Measurements from ENCODE around the gene PRKRIP1.
"Not testable (repeated sequence)": the region's sequence is repeated elsewhere in the genome, so short reads cannot be mapped to it uniquely, and the experiment has no call there.

PRKRIP1 gene, protein sequence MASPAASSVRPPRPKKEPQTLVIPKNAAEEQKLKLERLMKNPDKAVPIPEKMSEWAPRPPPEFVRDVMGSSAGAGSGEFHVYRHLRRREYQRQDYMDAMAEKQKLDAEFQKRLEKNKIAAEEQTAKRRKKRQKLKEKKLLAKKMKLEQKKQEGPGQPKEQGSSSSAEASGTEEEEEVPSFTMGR

DNA sequence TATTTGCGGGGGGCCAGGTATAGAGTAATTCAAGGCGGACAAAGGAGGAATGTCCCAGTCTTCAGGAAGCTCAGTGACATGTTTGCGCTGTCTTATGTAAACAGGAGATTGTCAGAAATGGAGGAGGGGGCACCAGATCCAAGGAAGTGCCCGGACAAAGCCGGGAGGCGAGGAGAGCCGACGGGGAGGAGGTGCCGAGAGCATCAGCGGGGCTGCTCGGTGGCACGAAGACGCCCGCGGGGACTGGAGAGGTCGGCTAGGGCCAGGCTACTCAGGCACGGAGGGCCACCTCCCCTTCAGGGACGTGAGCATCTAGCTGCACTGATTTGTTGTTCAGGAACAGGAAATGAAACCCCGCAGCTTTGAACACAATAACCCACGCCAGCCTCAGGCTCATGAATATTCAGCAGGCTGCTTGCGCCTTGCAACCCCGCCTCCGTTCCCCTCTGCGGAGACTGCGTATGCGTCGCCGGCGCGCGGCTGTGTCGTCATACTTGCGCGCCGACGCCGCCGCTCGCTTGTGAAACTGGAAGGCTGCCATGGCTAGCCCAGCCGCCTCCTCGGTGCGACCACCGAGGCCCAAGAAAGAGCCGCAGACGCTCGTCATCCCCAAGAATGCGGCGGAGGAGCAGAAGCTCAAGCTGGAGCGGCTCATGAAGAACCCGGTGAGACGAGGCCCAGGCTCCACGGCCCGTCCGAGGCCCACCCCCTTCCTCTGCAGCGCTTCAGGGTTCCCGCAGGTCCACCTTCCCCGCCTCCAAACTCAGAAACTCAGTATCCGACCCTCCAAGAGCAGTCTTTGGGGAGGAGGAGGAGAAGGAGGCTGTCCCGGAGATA lies at the start of gene PRKRIP1:
Gene PRKRIP1, plus strand, starts transcription at position 491 of the 837 bp plus-strand sequence. Its CDS starts 49 bp downstream, at position 540.
- DNase-seq (ENCODE audit: low spot score) = peak; percentile 92

DNA sequence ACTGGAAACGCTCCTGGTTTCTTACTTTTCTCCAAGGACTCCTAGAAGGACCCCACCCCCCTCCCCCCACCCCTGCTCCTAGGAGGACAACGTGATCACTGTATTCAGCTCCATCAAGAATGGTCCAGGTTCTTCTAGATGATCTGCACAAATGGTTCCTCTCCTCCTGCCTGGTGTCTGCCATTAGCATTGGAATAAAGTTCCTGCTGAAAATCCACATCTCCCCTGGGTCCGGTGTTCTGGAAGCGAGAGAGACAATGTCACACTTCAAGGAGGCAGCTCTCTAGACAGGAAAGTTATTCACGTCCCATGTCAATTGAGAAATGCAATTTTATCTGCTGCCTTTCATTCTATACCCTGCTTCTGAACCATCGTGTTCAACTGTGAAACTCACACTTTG lies 49.2 kb upstream of the PRKRIP1 start:
- DNase-seq (ENCODE audit: low spot score) = not testable (repeated sequence)

DNA sequence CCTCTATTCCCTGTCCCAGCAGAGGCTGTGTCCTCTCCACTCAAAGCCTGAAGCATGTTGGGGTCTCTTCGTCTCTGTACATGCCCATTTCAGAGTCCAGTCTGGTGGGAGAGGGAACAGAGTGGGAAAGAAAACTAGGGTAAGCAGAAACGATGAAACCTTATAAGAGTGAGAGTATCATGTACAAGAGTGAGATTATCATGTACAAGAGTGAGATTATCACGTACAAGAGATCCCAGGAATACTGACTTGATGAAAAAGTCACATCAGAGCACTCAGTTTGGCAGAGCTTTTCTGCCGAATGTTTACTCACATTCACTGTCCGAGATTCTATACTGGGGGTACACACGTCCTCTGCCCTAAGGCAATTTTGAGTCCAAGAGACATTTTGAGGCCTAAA lies 39.8 kb upstream of the PRKRIP1 start, which contains the start of gene SPDYE6:
Gene SPDYE6, minus strand, starts transcription at position 101 of the 400 bp plus-strand sequence. CDS start 421 bp downstream, outside the sequence.
- not testable (repeated sequence) for DNase-seq (ENCODE audit: low spot score)

DNA sequence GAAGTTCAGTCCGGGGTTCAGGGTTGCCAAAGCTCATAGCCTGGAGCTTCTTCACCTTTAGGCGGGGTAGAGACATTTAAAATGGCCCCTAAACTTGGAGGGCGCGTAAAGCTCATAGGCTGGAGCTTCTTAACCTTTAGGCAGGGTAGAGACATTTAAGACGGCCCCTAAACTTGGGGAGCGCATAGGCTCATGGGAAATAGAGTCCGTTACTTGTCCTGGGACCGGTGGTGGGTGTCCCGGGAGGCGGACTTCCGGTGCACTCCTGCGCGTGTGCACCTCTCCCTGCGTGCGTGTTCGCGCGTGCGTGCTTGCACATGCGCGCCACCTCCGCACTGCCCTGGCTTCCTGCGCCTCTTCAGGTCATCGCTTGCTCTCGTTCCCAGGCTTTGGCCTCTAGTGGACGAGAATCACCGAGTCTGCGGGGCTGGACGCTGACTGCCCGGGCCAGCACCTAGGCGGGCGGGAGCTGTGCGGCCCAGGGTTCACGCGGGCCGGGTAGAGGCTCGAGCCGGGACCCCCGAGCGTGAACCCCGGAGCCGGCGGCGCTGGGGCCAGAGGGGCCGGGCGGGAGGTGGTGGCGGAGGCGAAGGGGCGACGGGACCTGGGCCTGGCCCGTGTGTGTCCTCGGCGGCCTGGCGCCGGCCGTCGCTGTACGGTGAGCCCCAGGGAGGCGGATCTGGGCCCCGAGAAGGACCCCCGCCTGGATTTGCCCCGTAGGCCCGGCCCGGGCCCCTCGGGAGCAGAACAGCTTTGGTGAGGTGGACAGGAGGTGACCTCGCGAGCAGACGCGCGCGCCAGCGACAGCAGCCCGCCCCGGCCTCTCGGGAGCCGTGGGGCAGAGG lies 32.4 kb upstream of the PRKRIP1 start:
- peak; percentile 96 for DNase-seq (ENCODE audit: low spot score)

DNA sequence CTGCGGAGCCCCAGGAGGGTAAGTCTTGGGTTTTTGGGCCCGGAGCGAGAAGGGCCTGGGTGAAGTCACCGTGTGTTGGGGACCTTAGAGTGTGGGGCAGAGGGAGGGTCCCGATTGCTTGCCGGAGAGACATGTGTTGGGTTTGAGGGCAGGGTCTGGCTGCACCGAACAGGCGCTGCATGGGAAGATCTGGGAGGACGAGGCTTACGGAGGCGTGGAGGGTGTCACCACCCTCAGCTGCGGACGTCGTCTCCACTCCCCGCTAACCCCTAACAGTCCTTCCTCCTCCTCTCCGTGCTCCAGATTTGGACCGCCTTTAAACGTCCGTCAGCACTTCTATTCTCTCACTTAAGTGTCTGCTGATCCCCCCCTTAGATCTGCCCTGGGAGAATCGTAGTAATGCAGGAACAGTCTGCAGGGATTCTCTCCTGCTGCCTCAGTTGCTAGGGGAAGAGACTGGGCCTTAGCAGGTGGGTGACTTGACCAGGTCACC lies 31.7 kb upstream of the PRKRIP1 start:
- not testable (repeated sequence) for DNase-seq (ENCODE audit: low spot score)

DNA sequence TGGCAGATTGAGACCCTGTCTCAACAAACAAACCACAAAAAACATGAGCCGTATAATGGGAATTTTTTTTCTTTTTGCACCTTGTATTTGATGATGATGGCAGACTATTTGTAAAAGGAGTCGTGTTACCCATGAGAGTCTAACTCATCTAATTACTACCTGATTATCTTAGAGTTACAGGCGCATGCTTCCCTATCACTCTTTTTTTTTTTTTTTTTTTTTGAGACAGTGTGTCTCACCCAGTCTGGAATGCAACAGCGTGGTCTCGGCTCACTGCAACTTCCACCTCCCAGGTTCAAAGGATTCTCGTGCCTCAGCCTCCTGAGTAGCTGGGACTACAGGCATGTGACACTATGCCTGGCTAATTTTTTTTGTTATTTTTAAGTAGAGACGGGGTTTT lies 30.8 kb upstream of the PRKRIP1 start:
- DNase-seq (ENCODE audit: low spot score) = not testable (repeated sequence)

DNA sequence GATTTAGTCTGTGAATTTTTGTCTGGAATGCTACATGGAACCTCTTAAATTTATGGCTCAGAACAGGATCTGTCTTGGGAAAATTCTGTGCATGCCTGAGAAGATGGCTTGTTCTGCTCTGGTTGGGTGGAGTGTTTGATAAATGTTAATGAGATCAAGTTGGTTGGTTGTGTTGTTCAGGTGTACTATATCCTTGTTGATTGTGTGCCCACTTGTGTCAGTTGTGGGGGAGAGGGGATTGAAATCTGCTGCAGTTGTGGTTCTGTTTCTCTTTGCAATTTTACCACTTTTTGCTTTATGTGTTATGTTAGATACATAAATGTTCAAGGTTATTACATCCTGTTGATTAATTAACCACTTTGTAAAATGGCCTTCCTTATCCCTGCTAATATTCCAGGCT lies 26.1 kb upstream of the PRKRIP1 start:
- not testable (repeated sequence) for DNase-seq (ENCODE audit: low spot score)

DNA sequence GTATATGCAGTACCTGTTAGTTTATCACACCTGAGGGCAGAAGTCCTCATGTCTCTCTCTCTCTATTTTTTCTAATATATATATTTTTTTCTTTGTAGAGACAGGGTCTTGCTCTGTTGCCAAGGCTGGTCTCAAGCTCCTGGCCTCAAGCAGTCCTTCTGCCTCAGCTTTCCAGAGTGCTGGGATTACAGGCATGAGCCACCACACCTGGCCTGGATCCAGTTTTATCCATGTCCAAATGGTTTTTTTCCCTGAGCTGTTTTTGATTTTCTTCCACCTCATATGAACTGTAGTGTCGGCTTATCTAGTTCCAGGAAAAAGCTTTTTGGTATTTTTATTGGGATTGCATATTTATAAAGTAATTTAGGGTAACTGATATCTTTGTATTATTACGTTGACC lies 23.4 kb upstream of the PRKRIP1 start:
- not testable (repeated sequence) for DNase-seq (ENCODE audit: low spot score)

DNA sequence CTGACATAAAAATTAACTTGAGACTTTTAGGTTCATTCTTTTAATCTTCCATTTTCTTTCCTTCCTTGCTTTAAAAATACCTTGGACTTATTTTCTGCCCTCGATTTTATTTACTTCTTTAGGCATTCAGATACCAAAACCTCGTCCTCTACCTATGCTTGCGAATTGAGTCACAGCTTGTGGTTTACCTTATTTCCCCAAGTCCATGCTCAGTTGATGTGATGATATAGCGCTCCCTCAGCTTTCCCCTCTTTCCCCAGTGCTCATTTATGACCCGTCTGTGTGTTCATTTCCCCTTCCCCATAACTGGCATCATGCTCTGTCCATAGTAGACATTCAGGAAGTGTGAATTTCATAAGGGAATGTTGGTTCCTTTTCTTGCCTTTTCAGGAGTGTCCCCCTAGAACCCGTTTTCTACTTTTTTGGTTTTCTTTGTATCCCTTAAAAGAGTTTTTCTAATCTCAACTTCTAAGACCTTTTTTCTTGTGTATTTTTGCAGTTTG lies 19.1 kb upstream of the PRKRIP1 start:
- DNase-seq (ENCODE audit: low spot score) = no peak

DNA sequence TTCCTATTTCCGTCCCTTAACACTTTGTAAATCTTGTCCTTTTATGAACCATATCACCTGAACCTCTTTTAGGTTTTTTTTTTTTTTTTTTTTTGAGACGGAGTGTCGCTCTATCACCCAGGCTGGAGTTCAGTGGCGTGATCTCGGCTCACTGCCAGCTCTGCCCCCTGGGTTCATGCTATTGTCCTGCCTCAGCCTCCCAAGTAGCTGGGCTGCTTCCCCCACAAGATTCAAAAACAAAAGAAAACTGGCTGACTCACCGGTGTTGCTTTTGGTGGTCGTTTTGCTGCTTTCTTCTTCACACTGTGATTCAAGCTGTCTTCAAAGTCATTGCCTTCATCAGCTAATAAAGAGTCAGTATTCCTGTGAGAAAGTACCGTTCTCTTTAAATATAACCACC lies 15.3 kb upstream of the PRKRIP1 start:
- DNase-seq (ENCODE audit: low spot score) = not testable (repeated sequence)

DNA sequence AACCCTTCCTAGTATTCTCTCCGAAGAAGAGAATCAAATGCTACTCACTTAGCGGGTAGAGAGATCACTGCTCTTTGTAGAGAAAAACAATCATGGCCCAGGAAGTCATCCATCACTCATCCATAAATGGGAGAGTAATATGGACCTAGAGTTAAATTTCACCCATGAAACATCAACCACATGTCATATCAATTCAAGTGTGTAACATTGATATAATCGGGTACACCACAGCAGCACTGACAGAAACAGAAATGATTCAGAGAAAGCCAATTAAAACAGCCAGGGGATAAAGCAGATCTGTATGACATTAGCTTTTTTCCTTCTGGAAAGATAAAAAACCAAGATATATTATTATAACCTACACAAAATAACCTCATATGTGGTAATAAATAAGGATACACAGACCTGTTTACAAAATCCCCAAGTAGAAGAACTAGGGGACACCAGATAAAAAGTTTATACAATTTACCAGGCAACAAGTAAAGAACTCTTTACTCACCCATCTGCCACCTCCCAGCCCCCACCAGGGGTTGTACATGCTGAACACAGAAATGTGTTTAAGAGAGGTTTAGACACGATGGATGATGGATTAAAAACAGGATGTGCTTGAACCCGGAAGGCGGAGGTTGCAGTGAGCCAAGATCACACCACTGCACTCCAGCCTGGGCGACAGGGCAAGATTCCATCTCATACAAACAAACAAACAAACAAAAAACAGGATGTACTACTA lies 14.3 kb upstream of the PRKRIP1 start:
- DNase-seq (ENCODE audit: low spot score) = not testable (repeated sequence)

DNA sequence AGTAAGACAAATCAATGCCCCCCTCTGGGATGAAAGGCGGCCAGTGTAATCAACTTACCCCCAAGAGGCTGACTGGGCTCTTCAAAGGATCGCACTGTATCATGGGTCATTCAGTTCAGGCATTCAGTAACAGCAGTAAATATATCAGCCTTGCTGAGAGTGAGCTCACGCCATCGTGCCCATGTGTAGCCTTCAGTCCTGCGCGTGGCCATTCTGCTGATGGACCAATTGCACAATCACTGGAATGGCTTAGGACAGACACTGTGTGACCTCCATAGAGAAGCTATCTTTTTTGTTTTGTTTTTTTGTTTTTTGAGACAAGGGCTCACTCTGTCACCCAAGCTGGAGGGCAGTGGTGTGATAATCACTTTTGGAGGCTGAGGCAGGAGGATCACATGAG lies 9.1 kb upstream of the PRKRIP1 start:
- DNase-seq (ENCODE audit: low spot score) = no peak

DNA sequence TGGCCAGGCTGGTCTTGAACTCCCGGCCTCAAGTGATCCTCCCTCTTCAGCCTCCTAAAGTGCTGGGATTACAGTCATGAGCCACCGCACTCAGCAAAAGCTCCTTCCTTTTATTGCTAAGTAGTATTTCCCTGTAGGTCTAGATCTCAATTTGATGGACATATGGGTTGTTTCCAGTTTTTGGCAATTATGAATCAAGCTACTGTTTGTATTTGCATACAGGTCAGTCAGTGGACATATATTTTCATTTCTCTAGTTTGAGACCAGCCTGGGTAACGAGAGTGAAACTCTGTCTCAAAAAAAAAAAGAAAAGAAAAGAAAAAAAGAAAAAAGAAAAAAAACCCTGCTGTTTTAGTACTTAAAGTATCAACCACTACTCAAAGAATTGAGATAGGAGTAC lies 6.4 kb upstream of the PRKRIP1 start:
- no peak for DNase-seq (ENCODE audit: low spot score)

DNA sequence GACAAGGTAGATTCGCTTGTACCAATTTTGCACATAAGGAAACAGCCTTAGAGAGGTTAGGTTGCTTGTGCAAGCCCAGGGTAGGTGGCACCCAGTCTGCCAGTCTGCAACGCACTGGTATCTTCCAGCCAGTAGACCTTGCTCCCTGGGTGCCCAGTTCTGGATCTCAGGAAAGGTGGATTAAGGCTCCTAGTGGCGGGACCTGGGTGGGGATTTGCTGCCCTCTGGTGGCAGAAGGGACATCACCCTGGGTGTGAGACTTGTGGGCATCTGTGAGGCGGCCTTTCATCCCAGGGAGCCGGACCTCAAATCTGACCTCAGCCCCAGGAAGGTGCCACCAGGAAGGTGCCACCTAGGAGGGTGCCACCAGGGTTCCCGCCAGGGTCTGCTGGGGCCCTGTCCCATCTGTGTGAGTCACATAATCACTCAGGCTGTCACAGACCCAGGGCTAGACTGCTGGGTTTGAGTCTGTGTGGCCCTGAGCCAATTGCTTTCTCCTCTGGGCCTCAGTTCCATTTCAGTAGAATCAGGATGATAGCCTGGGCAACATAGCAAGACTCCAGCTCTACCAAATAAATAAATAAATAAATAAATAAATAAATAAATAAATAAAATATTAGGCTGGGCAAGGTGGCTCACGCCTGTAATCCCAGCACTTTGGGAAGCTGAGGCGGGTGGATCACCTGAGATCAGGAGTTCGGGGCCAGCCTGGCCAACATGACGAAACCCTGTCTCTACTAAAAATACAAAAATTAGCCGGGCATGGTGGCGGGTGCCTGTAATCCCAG lies 5.3 kb upstream of the PRKRIP1 start:
- peak; percentile 85 for DNase-seq (ENCODE audit: low spot score)

DNA sequence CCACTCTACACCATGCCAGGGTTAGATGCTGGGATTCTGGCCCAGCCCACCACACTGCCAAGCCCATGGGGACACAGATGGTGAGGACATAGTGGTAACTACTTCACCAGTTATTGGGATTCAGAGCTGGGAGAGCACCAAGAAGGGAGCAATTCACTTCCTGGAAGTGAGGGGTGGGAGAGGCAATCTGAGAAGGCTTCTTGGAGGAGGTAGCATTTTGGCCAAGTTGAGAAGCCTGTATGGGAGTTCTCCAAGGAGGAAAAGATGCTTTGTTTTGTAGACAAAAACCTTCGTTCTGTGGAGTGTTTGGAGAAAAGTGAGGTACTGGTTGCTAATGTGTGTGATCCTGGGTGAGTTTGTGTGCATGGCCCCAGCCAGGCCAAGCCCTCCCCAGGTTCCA lies 3.8 kb upstream of the PRKRIP1 start:
- no peak for DNase-seq (ENCODE audit: low spot score)

DNA sequence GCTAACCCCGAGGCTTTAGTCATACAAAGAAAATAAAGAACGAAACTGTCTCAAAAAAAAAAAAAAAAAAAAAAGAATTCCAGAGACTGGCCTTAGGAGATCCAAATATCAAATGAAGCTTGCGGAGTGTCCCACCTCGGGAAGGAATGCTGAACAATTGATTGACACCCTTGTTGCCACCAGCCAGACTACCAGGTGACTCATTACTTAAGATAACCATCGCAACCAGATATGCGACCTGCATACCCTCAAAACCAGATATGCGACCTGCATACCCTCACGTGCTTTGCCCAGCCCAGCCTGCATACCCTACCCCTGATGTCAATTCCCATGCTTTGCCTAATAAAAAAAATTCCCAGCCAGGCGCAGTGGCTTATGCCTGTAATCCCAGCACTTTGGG lies 2.7 kb upstream of the PRKRIP1 start:
- no peak for DNase-seq (ENCODE audit: low spot score)

DNA sequence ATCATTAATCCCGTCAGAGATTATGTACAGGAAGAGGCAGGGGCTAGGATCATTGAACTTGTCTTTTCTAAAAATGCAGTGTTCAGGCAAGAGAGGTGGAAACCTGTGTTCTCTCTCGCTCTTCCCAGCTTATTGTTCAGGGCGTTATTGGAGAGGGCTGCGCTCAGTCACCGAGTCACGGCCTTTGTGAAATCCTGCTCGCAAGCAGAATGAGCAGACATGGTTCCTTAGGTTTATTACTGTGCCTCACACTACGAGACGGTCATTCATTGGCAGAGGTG lies 631 bp upstream of the PRKRIP1 start:
- DNase-seq (ENCODE audit: low spot score) = no peak

DNA sequence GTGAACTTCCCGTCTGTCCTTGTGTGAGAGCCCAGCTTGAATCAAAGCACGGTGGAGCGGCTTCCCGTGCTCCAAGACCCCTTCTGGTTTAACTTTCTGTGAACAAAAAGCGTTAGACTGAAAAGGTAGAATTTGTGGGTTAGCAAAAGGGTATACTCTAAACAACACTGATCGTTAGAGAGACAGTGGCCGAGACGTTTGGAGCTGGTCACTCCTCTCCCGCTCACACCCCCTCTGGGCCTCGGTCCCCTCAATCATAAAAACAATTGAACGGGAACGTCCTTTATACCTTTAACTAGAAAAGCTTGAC lies 502 bp downstream of the PRKRIP1 start:
- DNase-seq (ENCODE audit: low spot score) = no peak

DNA sequence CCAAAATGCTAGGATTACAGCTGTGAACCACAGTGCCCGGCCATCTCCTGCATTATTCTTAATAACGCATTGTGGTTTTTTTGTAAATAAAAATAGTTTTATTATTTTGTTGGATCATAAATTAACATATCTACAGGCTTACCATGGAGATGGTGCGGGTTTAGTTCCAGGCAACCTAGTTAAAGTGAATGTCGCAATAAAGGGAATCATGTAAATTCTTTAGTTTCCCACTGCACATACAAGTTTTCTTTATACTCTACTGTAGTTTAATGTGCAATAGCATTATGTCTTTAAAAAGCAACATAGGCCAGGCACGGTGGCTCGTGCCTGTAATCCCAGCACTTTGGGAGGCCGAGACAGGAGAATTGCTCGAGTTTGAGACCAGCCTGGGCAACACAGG lies 2.4 kb downstream of the PRKRIP1 start:
- DNase-seq (ENCODE audit: low spot score) = no peak

DNA sequence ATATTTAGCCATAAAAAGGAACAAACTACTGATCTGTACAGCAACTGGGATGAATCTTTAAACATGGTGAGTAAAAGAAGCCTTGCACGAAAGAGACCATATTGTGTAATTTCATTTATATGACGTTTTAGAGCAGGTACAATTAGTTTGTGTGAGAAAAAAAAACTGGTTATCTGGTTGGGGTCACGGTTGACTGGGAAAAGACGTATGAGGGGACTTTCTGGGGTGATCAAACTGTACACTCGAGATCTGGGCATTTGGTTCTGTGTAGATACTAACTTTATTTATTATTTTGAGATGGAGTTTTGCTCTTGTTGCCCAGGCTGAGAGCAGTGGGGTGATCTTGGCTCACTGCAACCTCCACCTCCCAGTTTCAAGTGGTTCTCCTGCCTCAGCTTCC lies 4.2 kb downstream of the PRKRIP1 start:
- no peak for DNase-seq (ENCODE audit: low spot score)

DNA sequence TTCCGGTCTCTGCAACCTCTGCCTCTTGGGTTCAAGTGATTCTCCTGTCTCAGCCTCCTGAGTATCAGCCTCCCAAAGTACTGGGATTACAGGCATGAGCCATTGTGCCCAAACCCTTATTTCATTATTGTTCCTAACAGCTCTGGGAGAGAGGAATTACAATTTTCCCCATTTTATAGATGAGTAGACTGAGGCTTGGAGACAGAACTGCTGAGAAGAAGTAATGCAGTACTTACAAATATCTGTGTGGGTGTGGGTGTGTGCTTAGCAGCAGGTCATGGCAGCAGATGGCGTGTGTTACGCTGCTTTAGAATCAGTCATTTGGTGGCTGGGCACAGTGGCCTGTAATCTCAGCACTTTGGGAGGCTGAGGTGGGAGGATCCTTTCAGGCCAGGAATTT lies 7.4 kb downstream of the PRKRIP1 start:
- no peak for DNase-seq (ENCODE audit: low spot score)

Measured in left forelimb (tissue), 1 donor.